A204.1 (cell line): ENCODE data around the gene KLRB1.
"Not testable (repeated sequence)": the region's sequence is repeated elsewhere in the genome, so short reads cannot be mapped to it uniquely, and the experiment has no call there.

Experiments used
- FAIRE-seq: peaks from 2 replicates; lab custom pipeline; 2012; peaks lifted over from hg19 to GRCh38; lab: Jason Lieb, UNC

Gene KLRB1

GRCh38 chr12:9619411-9620179 lies 11.9 kb upstream of the KLRB1 start:
- FAIRE-seq, result no peak

- FAIRE-seq, result not testable (repeated sequence)
These were observed 11.2 kb upstream of the KLRB1 start for GRCh38 chr12:9618906-9619305.

- FAIRE-seq, result no peak
These were observed 9.4 kb upstream of the KLRB1 start for GRCh38 chr12:9617124-9617523.

- FAIRE-seq, result no peak
These were observed 7.9 kb upstream of the KLRB1 start for GRCh38 chr12:9615420-9616136.

GRCh38 chr12:9610606-9611005 lies 2.9 kb upstream of the KLRB1 start:
- not testable (repeated sequence) for FAIRE-seq

GRCh38 chr12:9606736-9607372 lies 862 bp downstream of the KLRB1 start:
- FAIRE-seq, result no peak

- no peak for FAIRE-seq
These were observed 1.5 kb downstream of the KLRB1 start for GRCh38 chr12:9606247-9606646.

GRCh38 chr12:9605483-9605882 lies 2.2 kb downstream of the KLRB1 start:
- no peak for FAIRE-seq

- no peak for FAIRE-seq
These were observed 3.4 kb downstream of the KLRB1 start for GRCh38 chr12:9604287-9604686.

GRCh38 chr12:9600426-9600825 lies 7.3 kb downstream of the KLRB1 start:
- not testable (repeated sequence) for FAIRE-seq

- no peak for FAIRE-seq
These were observed 9.4 kb downstream of the KLRB1 start for GRCh38 chr12:9598363-9598762.

- FAIRE-seq, result no peak
These were observed 10.4 kb downstream of the KLRB1 start for GRCh38 chr12:9597365-9597764.

- no peak for FAIRE-seq
These were observed 17.3 kb downstream of the KLRB1 start for GRCh38 chr12:9590441-9590840.

- no peak for FAIRE-seq
These were observed 19.0 kb downstream of the KLRB1 start for GRCh38 chr12:9588749-9589148.

- FAIRE-seq, result no peak
These were observed 19.6 kb downstream of the KLRB1 start for GRCh38 chr12:9587987-9588600.

- not testable (repeated sequence) for FAIRE-seq
These were observed 30.0 kb downstream of the KLRB1 start for GRCh38 chr12:9577729-9578128.

GRCh38 chr12:9567151-9567550 lies 40.6 kb downstream of the KLRB1 start:
- not testable (repeated sequence) for FAIRE-seq

GRCh38 chr12:9566113-9566512 lies 41.6 kb downstream of the KLRB1 start:
- FAIRE-seq, result not testable (repeated sequence)

GRCh38 chr12:9564418-9564817 lies 43.3 kb downstream of the KLRB1 start:
- FAIRE-seq, result not testable (repeated sequence)

- FAIRE-seq, result not testable (repeated sequence)
These were observed 44.8 kb downstream of the KLRB1 start for GRCh38 chr12:9562841-9563453.

GRCh38 chr12:9545489-9545888 lies 62.2 kb downstream of the KLRB1 start:
- FAIRE-seq, result not testable (repeated sequence)
